Esophagus muscularis mucosa (tissue), 4 donors: ENCODE data around the gene LOXL1. TPM values are rescaled to one million over a fixed set of nuclear protein-coding genes. Genes with fewer than 3 reads are reported as not detected.

ENCODE experiments used
- DNase-seq: peaks from one replicate; pipeline ENCODE4 v3.0.0-alpha.2; 2017; ENCODE audit errors: extremely low spot score
- H3K27ac ChIP-seq, 4 donors: fragments of 200-600 bp; sonication (generic); replicated peaks in 1 of 4; 1 replicate in 3 of 4; 2 replicates in 1 of 4; pipeline ENCODE4 v1.5.1; 2016 to 2019; ENCODE audit warnings: mild to moderate bottlenecking in 1 of 4
- H3K27me3 ChIP-seq, 4 donors: fragments of 200-600 bp; sonication (generic); one replicate each; pipeline versions ENCODE4 v1.5.1 to v1.6.0; 2016 to 2019
- H3K36me3 ChIP-seq, 4 donors: fragments of 200-600 bp; sonication (generic); one replicate each; pipeline ENCODE4 v1.5.1; 2016 to 2019
- H3K4me1 ChIP-seq, 4 donors: fragments of 200-600 bp; sonication (generic); one replicate each; pipeline ENCODE4 v1.5.1; 2016 to 2019
- H3K4me3 ChIP-seq, 4 donors: fragments of 200-600 bp; sonication (generic); 1 replicate in 2 of 4; 2 replicates in 2 of 4; pipeline ENCODE4 v1.5.1; 2016 to 2019; ENCODE audit warnings: mild to moderate bottlenecking in 4 of 4, moderate library complexity in 1 of 4
- H3K9me3 ChIP-seq, 4 donors: fragments of 200-600 bp; sonication (generic); 1 replicate in 3 of 4; 2 replicates in 1 of 4; pipeline ENCODE4 v1.5.1; 2016 to 2019
- CTCF ChIP-seq, 3 experiments: fragments of 200-600 bp in 2 of 3; fragments of 450-650 bp in 1 of 3; sonication (generic) in 2 of 3; IDR thresholded peaks; one replicate each; pipeline ENCODE4 v1.5.1; 2017 to 2019; ENCODE audit warnings: antibody characterized with exemption in 3 of 3, mild to moderate bottlenecking in 2 of 3, moderate library complexity in 1 of 3
- EP300 ChIP-seq: sonication (generic); formaldehyde crosslinking; IDR thresholded peaks from one replicate; pipeline ENCODE4 v1.6.1; 2017; ENCODE audit warnings: antibody characterized with exemption
- POLR2A ChIP-seq: fragments of 450-650 bp; IDR thresholded peaks from one replicate; pipeline ENCODE4 v1.6.1; 2017; ENCODE audit warnings: antibody characterized with exemption, moderate library complexity, mild to moderate bottlenecking, low read depth
- POLR2AphosphoS5 ChIP-seq, 2 donors: sonication (generic); formaldehyde crosslinking; IDR thresholded peaks; one replicate each; pipeline ENCODE4 v1.6.1; 2017; ENCODE audit warnings: antibody characterized with exemption in 2 of 2
- WGBS: methylation state at CpG from one replicate; pipeline ENCODE4 v1.1.5; 2018; 5-methylcytosine and 5-hydroxymethylcytosine counted together
- intact Hi-C: fragments of 100-400 bp; cut with DNase I; formaldehyde crosslinking; loops from one replicate; pipeline ENCODE4 v1.15.1; 2023
- total RNA-seq, 4 donors: library from RNA; depleted of rRNA; stranded (reverse); fragments of >200 nt; gene quantifications; one replicate each; pipeline versions ENCODE4 v1.1.0 to v1.2.1, GENCODE V29; 2016

Gene LOXL1
- total RNA-seq, 4 donors from 2014 or later: 19.7 to 84.3 (median 39.1) TPM

GRCh38 chr15:73932381-73933191 lies 6.3 kb downstream of the LOXL1 start:
- no peak for DNase-seq
- intact Hi-C loops: no loop called here
- Histone ChIP-seq H3K36me3 (peaks cover 0 to 20% (median 3%) of the 10 kb centered on the region in 4 donors), H3K27me3 (peaks cover 0 to 23% (median 0%) of the 10 kb centered on the region in 4 donors), H3K27ac (no peak overlapping the region), H3K9me3 (no peaks in the 10 kb centered on the region), H3K4me3 (no peak overlapping the region), H3K4me1 (peaks cover 18 to 91% (median 70%) of the 10 kb centered on the region in 4 donors)
- 59% methylated on average over 6 of the region's 6 CpGs for WGBS
- TF ChIP-seq POLR2A (no peak), CTCF (IDR thresholded peaks at IDR 0.05) (no peak), EP300 (no peak), POLR2AphosphoS5 (IDR thresholded peaks at IDR 0.05) (no peak)

GRCh38 chr15:73934281-73934680 lies 8.0 kb downstream of the LOXL1 start:
- intact Hi-C loops: no loop called here
- no peak for TF ChIP-seq CTCF (IDR thresholded peaks at IDR 0.05)
- no peak for TF ChIP-seq POLR2AphosphoS5 (IDR thresholded peaks at IDR 0.05)
- TF ChIP-seq EP300: no peak
- no peak for TF ChIP-seq POLR2A
- Histone ChIP-seq H3K4me1 (peaks cover 9 to 80% (median 58%) of the 10 kb centered on the region in 4 donors), H3K4me3 (no peak overlapping the region), H3K9me3 (no peaks in the 10 kb centered on the region), H3K36me3 (peaks cover 0 to 20% (median 3%) of the 10 kb centered on the region in 4 donors), H3K27ac (no peak overlapping the region), H3K27me3 (peaks cover 0 to 16% (median 0%) of the 10 kb centered on the region in 4 donors)
- WGBS: 92% methylated on average over 7 of the region's 7 CpGs
- no peak for DNase-seq

GRCh38 chr15:73935547-73935946 lies 9.3 kb downstream of the LOXL1 start:
- WGBS: 90% methylated on average over 4 of the region's 4 CpGs
- Histone ChIP-seq H3K4me1 (peaks cover 5 to 80% (median 54%) of the 10 kb centered on the region in 4 donors), H3K27ac (no peak overlapping the region), H3K9me3 (no peaks in the 10 kb centered on the region), H3K27me3 (peaks cover 0 to 7% (median 0%) of the 10 kb centered on the region in 4 donors), H3K4me3 (no peak overlapping the region), H3K36me3 (peaks cover 0 to 20% (median 3%) of the 10 kb centered on the region in 4 donors)
- intact Hi-C loops: no loop called here
- no peak for DNase-seq
- TF ChIP-seq EP300 (no peak), POLR2AphosphoS5 (IDR thresholded peaks at IDR 0.05) (no peak), CTCF (IDR thresholded peaks at IDR 0.05) (no peak)

GRCh38 chr15:73936181-73936580 lies 9.9 kb downstream of the LOXL1 start:
- Histone ChIP-seq H3K27ac (peak overlapping the region in 3 of 4 donors; percentile 22 to 50 (median 38)), H3K4me1 (peaks cover 8 to 80% (median 54%) of the 10 kb centered on the region in 4 donors), H3K9me3 (no peaks in the 10 kb centered on the region), H3K4me3 (no peak overlapping the region), H3K36me3 (peaks cover 0 to 20% (median 3%) of the 10 kb centered on the region in 4 donors), H3K27me3 (peaks cover 0 to under 1% (median 0%) of the 10 kb centered on the region in 4 donors)
- TF ChIP-seq CTCF (IDR thresholded peaks at IDR 0.05): peak in 1 of 3 experiments; percentile 18
- TF ChIP-seq POLR2AphosphoS5 (IDR thresholded peaks at IDR 0.05): peak in 1 of 2 donors; percentile 14
- no peak for TF ChIP-seq EP300
- no peak for TF ChIP-seq POLR2A
- DNase-seq: no peak
- intact Hi-C loops: no loop called here
- WGBS: 26% methylated on average over 5 of the region's 5 CpGs
